GM19463 (cell line): ENCODE measurements around the gene HAPLN3.

Experiments
- ATAC-seq: cut with Tn5 transposase; IDR thresholded peaks from one replicate; pipeline ENCODE4 v1.9.1; 2021; ENCODE audit warnings: mild to moderate bottlenecking, moderate library complexity; ENCODE audit not compliant: unreplicated experiment

The HAPLN3 gene

GRCh38 chr15:88897142-88897455 lies 1.8 kb upstream of the HAPLN3 start:
- no peak for ATAC-seq

DNA sequence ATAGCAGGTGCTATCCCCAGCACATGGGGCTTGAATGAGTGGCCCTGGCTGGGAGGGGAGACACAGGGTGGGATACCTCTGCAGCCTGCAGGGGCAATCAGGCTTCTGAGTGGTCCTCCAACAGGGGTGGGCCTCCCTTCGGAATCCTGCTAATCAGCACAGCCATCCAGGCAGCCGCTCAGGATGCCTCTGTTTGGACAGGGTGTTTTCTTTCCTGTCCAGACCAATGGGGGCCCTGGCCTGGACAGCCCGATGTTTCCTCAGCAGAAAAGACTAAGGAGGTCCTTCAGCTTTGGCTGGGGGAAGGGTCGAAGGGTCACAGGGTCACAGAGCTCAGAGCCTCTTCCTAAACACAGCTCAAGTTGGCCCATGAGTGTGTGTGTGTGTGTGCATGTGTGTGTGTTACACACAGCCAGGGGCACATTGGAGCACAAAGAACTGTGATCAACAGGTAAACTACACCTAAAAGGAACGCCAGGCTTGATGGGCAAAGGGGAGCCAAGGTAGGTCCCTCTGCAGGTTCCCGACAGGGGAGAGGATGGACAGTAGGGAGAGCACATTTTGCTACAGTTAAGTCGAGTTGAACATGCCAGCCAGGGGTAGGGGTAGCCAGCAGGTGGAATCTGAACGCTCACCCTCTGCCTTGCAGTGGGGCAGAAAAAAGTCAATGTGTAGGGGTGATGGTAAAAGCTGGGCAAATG lies 1.1 kb upstream of the HAPLN3 start:
- ATAC-seq: no peak

- ATAC-seq: no peak
These were observed 961 bp downstream of the HAPLN3 start for GRCh38 chr15:88894348-88894818.

GRCh38 chr15:88891540-88892254 lies 3.6 kb downstream of the HAPLN3 start:
- no peak for ATAC-seq

GRCh38 chr15:88890495-88890894 lies 4.8 kb downstream of the HAPLN3 start:
- no peak for ATAC-seq

DNA sequence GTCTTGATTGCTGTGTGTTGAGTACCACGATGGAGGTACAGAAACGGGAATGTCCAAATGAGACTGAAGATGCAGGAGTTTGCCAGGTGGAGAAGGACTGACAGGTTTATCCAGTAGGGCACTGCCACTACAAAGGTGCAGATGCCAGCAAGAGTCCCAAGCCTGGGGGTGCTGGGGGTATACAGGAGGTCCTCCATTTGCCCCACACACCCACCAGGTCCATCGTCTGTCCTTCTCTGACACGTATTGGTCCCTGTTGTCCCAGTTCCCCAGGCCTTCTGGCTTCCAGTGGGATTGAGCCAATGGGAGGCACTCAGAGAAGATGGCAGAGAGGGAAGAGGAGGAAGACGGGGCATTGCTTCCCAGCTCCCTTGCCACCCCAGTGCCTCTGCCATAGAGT lies 6.6 kb downstream of the HAPLN3 start:
- ATAC-seq: no peak

GRCh38 chr15:88887068-88887580 lies 8.2 kb downstream of the HAPLN3 start:
- ATAC-seq: no peak

GRCh38 chr15:88882785-88883184 lies 12.6 kb downstream of the HAPLN3 start:
- no peak for ATAC-seq

- no peak for ATAC-seq
These were observed 13.6 kb downstream of the HAPLN3 start for GRCh38 chr15:88881775-88882174.

GRCh38 chr15:88880944-88881740 lies 14.2 kb downstream of the HAPLN3 start:
- ATAC-seq: no peak

- no peak for ATAC-seq
These were observed 16.6 kb downstream of the HAPLN3 start for GRCh38 chr15:88878720-88879184.

GRCh38 chr15:88877906-88878305 lies 17.4 kb downstream of the HAPLN3 start:
- no peak for ATAC-seq

GRCh38 chr15:88877415-88877814 lies 17.9 kb downstream of the HAPLN3 start:
- ATAC-seq: no peak

DNA sequence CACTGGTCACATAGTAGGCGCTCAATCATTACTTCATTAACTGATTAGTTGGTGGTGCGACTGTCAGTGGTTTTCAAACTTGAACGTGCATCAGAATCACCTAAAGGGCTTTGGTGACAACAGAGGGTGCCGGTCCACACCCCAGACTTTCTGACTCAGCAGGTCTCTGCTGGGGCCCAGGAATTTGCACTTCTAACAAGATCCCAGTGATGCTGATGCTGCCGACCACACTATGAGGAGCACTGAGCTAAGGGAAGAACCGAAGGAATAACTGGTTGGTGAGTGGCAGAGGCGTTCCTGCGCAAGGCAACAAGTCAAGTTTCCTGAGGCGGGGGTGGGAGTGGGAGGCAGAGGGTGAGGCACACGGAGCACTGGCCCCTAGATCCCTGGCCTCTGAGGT lies 18.8 kb downstream of the HAPLN3 start:
- no peak for ATAC-seq

- ATAC-seq: no peak
These were observed 20.7 kb downstream of the HAPLN3 start for GRCh38 chr15:88874684-88875083.

DNA sequence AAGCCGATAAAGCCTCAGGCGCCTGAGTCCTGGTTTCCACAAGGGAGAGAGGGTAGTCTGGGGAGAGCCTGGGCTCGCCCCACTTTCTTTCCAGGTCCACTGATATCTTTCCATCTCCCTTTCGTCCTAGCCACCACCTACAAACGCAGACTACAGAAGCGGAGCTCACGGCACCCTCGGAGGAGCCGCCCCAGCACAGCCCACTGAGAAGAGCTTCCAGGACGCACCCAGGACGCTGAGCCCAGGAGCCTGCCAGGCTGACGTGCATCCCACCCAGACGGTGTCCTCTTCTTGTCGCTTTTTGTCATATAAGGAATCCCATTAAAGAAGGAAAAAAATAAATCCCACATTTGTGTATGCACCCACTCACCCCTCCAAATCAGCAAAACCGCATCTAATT lies 21.1 kb downstream of the HAPLN3 start:
- ATAC-seq: no peak

DNA sequence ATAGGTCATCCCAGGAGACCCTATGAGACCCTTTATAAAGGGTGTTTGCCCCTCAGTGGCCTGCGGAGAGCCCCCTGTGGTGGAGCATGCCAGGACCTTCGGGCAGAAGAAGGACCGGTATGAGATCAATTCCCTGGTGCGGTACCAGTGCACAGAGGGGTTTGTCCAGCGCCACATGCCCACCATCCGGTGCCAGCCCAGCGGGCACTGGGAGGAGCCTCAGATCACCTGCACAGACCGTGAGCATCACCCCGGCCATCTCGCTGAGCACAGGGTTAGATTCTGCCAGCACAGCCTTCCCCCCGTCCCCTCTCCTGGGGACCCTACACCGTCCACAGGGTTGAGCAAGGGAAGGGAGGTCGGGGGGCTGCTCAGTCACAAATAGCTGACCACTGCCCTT lies 21.6 kb downstream of the HAPLN3 start:
- ATAC-seq: no peak

- ATAC-seq: no peak
These were observed 22.6 kb downstream of the HAPLN3 start for GRCh38 chr15:88872706-88873105.

GRCh38 chr15:88872106-88872505 lies 23.2 kb downstream of the HAPLN3 start:
- no peak for ATAC-seq

DNA sequence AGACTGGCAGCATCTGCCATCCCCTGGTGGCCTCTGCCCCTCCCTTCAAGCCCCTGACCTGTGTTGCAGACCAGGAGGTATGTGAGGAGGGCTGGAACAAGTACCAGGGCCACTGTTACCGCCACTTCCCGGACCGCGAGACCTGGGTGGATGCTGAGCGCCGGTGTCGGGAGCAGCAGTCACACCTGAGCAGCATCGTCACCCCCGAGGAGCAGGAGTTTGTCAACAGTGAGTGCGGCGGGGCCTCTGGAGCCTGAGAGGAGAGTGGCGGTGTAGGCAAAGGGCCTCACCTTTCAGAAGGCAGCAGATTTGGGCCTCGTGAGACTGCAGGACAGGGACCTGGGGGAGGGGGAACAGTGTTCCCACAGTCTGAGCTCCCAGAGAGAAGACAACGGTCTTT lies 24.0 kb downstream of the HAPLN3 start:
- ATAC-seq: no peak

DNA sequence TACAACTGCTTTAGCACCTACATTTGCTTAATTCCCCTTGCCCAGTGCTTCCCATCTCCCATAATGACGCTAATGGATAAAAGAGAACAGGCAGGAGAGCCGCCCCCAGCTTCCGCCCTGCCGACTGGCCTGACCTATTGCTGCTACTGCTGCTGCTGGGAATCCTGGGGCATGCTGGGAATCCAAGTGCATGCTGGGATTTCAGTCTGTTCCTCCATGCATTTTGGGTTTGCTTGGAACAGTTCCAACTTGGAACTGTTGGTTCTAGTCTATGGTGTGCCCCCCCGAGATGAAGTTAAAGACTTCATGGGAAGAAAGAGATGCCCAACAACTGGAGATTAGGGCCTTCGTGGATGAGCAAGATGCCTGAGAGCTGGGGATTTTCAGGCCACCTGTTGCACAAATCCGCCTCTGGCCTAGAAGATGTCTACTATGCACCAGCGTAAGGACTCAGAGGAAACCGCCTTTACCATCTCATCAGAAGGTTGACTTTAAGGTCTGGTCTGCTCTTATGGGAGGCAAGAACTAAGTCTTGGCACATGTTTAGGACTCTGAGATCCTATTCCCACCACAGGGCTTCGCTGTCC lies 29.0 kb downstream of the HAPLN3 start:
- ATAC-seq: no peak
